Pons (tissue), 1 donor: ENCODE results near the gene C16orf74.

Source experiments
- DNase-seq: peaks from one replicate; pipeline ENCODE4 v3.0.0-alpha.2; 2016; ENCODE audit warnings: low spot score

C16orf74 gene

GRCh38 chr16:85717393-85718152 is 33.3 kb downstream of the C16orf74 start:
- DNase-seq, result peak; percentile 62

- peak; percentile 20 for DNase-seq
Measured at GRCh38 chr16:85716680-85717038, 34.2 kb downstream of the C16orf74 start.

GRCh38 chr16:85716022-85716679 is 34.7 kb downstream of the C16orf74 start:
- no peak for DNase-seq

DNA sequence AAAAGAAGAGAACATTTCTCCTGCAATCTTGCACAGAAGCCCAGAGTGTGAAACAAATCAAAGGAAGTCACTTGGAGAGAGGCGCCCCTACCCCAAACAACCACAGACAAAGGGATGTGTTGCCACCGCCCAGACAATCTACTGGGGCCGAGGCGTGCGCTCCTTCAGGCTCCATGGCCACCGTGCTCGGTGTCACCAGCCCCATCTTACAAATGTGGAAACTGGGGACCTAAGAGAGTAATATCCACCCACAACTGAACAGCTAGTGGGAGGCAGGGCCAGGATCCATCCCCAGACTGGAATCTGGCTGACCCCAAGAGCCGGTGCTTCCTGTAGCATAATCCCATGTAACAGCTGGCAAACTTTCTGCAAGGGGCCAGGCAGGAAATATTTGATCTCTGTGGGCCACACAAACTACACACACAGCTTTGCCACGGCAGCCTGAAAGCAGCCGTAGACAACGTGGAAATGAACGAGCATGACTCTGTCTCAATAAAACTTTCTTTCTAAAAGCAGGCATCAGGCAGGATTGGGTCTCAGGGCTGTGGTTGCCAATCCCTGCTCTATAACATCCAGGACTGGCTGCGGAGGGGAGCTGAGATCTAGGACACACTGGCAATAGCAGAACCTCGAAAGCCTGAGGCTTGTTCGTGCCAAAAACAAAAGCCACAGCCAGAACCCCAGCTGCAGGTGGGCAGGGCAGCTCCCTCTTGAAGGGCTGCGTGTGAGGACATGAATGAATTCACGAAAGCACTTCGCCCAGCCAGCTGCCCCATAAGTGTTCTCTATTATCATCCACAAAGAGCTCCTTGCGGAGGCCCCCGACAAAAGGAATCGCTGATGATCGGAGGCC is 35.5 kb downstream of the C16orf74 start:
- no peak for DNase-seq

- DNase-seq, result no peak
Measured at GRCh38 chr16:85712801-85713200, 38.1 kb downstream of the C16orf74 start.

- DNase-seq, result no peak
Measured at GRCh38 chr16:85711982-85712587, 38.8 kb downstream of the C16orf74 start.

- no peak for DNase-seq
Measured at GRCh38 chr16:85710732-85711131, 40.2 kb downstream of the C16orf74 start.

DNA sequence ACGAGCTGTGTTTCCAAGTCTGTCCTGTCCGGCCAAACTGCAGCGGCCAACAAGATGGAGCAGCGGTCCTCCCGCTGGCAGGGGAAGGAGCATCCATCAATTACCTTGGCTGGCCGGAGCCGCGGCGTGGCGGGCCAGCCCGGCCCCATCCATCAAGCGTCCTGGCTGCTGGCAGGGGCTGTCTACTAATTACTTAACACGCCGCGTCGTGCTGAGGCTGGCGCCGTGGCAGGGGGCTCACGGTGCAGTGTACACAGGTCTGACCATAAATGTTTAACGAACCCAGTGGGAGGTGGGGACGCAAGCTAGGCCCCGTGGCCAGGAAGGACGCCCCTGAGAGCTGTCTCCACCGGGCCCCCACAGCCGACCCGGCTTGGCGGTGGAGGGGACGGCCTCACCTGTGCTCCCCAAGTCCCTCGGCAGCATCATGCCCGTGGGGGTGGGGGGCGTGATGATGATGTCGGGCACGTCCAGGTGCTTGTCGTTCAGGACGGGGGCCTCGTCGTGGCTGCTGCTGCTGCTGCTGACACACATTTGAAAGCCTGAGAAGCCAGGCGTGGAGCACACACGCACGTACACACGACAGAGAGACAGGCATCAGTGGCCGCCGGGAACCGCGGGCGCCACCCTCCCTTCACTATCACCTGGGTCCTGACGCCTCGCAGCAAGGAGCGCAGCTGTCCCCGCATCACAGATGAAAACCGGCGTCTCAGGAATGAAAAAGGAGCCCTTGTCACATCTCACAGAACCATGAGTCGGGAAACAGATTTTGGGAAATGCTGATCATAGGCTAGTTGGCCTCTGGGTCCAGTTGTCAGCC is 40.9 kb downstream of the C16orf74 start:
- no peak for DNase-seq

DNA sequence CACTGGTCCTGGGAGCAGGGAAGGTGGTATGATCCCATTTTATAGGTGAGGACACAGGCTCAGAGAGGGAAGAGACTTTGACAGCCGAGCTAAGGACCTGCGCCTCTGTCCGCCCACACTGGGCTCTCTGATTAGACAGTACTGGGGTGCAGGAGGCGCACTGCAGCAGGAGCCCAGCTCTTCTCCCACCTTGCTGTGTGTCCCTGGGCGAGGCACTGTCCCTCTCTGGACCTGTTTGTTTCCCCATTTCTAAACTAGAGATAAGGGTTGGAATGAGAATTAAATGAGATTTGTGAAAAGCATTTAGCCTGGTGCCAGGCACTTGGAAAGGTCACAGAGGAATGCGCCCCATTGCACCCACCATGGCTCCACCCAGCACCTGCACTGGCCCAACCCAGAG is 42.6 kb downstream of the C16orf74 start:
- DNase-seq, result no peak

GRCh38 chr16:85707528-85708095 is 43.3 kb downstream of the C16orf74 start:
- DNase-seq, result no peak

GRCh38 chr16:85706449-85707034 is 44.4 kb downstream of the C16orf74 start:
- DNase-seq, result no peak

DNA sequence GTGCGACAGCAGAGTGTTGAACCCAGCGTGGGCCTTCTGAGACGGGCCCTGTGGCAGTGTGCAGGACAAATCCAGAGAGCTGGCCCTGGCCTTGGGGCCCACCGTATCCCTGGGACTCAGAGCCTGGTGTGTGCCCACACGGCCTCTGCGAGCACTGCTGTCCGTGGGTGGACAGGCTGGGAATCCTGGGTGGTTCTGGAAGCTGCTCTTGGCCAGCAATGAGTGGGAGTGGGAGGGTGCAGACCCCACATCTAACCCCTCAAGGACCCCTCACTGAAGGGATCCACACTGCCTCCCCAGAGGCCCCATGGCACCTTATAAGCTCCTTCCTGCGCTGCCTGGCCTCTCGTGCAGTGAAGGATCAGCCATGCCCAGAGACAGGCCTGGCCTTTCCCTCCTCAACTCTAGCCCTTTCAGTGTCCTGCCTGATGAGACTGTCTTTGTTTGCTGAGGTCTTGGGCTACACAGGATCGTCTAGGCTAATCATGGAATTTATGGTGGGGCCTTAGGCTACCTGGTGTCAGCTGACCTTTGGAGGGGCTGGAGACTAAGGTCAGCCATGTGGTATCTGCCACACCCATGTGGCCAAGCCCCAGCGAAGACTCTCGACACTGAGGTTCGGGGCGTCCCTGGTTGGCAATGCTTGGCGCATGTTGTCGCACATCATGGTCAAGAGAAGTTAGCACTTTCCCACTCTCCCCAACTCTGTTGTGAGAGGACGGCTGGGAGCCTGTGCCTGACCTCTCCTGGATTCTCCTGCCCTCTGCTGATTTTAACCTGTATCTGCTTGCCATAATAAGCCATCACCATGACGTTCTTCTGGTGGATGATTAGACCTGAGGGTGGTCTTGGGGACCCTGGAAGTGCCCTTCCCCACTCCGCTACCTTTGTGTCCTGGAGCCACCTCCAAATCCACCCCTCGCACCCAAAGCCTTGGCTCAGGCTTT is 45.7 kb downstream of the C16orf74 start:
- no peak for DNase-seq

DNA sequence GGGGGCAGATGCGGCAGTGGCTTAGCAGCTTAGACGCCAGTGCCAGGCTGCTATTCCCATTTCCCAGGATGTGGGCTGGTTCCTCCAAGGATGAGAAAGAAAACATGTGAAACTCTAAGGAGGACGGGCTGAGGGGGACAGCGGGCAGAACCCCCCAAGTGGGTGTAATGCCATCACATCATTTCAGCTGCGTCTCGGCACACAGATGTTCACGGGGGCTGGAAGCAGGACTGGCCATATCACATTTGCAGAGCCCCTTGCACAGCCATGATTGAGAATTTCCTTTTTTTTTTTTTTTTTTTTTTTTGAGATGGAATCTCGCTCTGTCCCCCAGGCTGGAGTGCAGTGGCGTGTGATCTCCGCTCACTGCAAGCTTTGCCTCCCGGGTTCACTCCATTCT is 46.9 kb downstream of the C16orf74 start:
- no peak for DNase-seq

DNA sequence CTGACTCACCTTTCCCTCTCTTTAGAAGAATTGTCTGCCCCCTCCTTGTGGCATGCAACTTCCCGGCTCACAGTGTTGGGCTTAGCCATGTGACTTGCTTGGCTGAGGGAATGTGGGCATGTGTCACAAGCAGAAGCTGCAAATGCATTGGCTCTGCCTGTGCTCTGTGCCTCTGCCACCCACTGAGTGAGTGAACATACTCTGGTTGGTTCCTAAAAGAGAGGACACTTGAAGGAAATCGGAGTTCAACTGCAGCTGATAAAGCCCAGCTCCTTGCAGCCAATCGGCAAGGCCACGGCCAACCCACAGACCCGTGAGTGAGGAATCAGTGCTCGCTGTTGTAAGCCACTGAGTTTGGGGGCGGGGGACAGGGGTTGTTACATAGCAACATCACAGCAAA is 51.3 kb downstream of the C16orf74 start:
- DNase-seq, result peak; percentile 6

- no peak for DNase-seq
Measured at GRCh38 chr16:85698935-85699558, 51.8 kb downstream of the C16orf74 start.

DNA sequence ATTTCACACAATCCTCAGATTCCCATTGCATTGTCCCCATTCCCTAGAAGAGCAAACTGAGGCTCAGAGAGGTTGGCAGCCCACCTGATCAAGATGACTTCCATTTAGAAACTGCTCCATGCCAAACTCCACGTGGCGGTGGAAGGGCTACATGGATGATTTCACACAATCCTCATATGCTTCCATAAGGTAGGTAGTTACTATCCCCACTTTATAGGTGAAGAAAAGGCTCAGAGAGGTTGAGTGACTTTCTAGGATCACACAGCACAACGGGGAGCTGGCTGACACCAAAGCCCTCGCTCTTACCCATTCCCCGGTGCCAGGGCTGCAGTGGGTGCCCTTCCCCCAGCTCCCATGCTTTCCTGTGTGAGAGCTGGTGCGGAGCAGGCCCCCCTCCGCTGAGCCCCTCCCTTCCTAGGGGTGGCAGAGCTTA is 52.4 kb downstream of the C16orf74 start:
- no peak for DNase-seq

GRCh38 chr16:85697431-85697830 is 53.5 kb downstream of the C16orf74 start:
- DNase-seq, result no peak

GRCh38 chr16:85696781-85697180 is 54.1 kb downstream of the C16orf74 start:
- no peak for DNase-seq
